C4-2B (cell line): ENCODE measurements around the gene LIM2.

Experiments
- ZFX ChIP-seq: fragments of 450-650 bp; IDR thresholded peaks from 2 replicates; pipeline ENCODE4 v1.6.1; 2017
- TF ChIP-seq, protein P1 (sequence below): fragments of 450-650 bp; conservative IDR thresholded peaks from 2 replicates; pipeline ENCODE4 v1.5.1; 2017; ENCODE audit warnings: mild to moderate bottlenecking

DNA sequence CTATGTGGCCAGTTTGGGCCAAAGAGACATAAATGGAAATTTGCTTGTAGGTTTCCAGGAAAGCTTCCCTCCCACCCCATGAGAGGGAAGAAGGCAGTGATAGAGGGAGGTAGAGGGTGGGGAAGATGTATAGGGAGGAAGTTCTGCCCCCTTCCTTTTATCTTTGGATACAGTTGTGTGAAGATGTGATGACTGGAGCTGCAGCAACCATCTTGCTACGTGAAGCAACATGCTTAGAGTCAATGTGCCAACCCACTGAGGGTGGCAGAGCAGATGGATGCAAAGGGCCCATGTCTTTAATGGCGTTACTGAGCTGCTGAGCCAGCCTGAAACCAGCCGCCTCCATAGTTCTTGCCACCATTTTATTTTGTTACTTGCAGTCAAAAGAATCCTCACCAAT, 56.6 kb downstream of the LIM2 start:
- TF ChIP-seq, protein P1, sequence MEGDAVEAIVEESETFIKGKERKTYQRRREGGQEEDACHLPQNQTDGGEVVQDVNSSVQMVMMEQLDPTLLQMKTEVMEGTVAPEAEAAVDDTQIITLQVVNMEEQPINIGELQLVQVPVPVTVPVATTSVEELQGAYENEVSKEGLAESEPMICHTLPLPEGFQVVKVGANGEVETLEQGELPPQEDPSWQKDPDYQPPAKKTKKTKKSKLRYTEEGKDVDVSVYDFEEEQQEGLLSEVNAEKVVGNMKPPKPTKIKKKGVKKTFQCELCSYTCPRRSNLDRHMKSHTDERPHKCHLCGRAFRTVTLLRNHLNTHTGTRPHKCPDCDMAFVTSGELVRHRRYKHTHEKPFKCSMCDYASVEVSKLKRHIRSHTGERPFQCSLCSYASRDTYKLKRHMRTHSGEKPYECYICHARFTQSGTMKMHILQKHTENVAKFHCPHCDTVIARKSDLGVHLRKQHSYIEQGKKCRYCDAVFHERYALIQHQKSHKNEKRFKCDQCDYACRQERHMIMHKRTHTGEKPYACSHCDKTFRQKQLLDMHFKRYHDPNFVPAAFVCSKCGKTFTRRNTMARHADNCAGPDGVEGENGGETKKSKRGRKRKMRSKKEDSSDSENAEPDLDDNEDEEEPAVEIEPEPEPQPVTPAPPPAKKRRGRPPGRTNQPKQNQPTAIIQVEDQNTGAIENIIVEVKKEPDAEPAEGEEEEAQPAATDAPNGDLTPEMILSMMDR = no peak
- TF ChIP-seq ZFX = no peak
